Subcutaneous abdominal adipose tissue (tissue), 5 donors: ENCODE results near the gene SSBP4.
A peak's percentile ranks its signal among the peaks of the same experiment; 100 is the strongest.

ENCODE experiments used
- H3K27ac ChIP-seq: one replicate; pipeline ENCODE4 v1.7.0; 2013; ENCODE audit warnings: low read depth, mild to moderate bottlenecking, inconsistent platforms, low read length, moderate library complexity
- H3K27me3 ChIP-seq, 5 donors: one replicate each; pipeline ENCODE4 v1.7.0; 2013; ENCODE audit warnings: low read length in 5 of 5, inconsistent platforms in 1 of 5; ENCODE audit not compliant: control insufficient read depth in 5 of 5, insufficient read depth in 4 of 5
- H3K36me3 ChIP-seq, 5 donors: one replicate each; pipeline ENCODE4 v1.7.0; 2013; ENCODE audit warnings: low read length in 5 of 5; ENCODE audit not compliant: control insufficient read depth in 5 of 5, insufficient read depth in 5 of 5
- H3K4me1 ChIP-seq, 5 donors: one replicate each; pipeline ENCODE4 v1.7.0; 2013; ENCODE audit warnings: low read length in 5 of 5, mild to moderate bottlenecking in 3 of 5, moderate library complexity in 1 of 5; ENCODE audit not compliant: control insufficient read depth in 5 of 5, insufficient read depth in 5 of 5
- H3K4me3 ChIP-seq, 5 donors: one replicate each; pipeline ENCODE4 v1.7.0; 2013; ENCODE audit warnings: low read length in 5 of 5, low read depth in 1 of 5
- H3K9ac ChIP-seq, 5 donors: one replicate each; pipeline ENCODE4 v1.7.0; 2013; ENCODE audit warnings: low read length in 5 of 5, mild to moderate bottlenecking in 4 of 5, moderate library complexity in 3 of 5
- H3K9me3 ChIP-seq, 5 donors: one replicate each; pipeline ENCODE4 v1.7.0; 2013; ENCODE audit warnings: low read length in 5 of 5; ENCODE audit not compliant: control insufficient read depth in 5 of 5
- donor health status: healthy.
- donor health status: healthy.
- donor health status: healthy.
- donor health status: healthy.
- donor health status: healthy.

Gene SSBP4

GRCh38 chr19:18432275-18433014 is 13.2 kb downstream of the SSBP4 start:
- Histone ChIP-seq H3K4me1 (peaks cover 0 to 36% (median 17%) of the 10 kb centered on the region in 5 donors), H3K9ac (no peak overlapping the region), H3K4me3 (no peak overlapping the region), H3K9me3 (no peaks in the 10 kb centered on the region), H3K27ac (no peak overlapping the region), H3K27me3 (peaks cover 0 to 4% (median 0%) of the 10 kb centered on the region in 5 donors), H3K36me3 (peaks cover 0 to 24% (median 11%) of the 10 kb centered on the region in 5 donors)

- Histone ChIP-seq H3K4me3 (peak overlapping the region in 1 of 5 donors; percentile 55), H3K27me3 (peaks cover 0 to 4% (median under 1%) of the 10 kb centered on the region in 5 donors), H3K9me3 (no peaks in the 10 kb centered on the region), H3K9ac (no peak overlapping the region), H3K36me3 (peaks cover 0 to 19% (median 8%) of the 10 kb centered on the region in 5 donors), H3K27ac (no peak overlapping the region), H3K4me1 (peaks cover 0 to 42% (median 21%) of the 10 kb centered on the region in 5 donors)
Observed at GRCh38 chr19:18433015-18433691, 14.0 kb downstream of the SSBP4 start.

- Histone ChIP-seq H3K36me3 (peaks cover 0 to 15% (median 6%) of the 10 kb centered on the region in 5 donors), H3K27ac (no peak overlapping the region), H3K9ac (no peak overlapping the region), H3K4me1 (peaks cover 0 to 45% (median 26%) of the 10 kb centered on the region in 5 donors), H3K9me3 (no peaks in the 10 kb centered on the region), H3K27me3 (peaks cover 0 to 7% (median 3%) of the 10 kb centered on the region in 5 donors), H3K4me3 (no peak overlapping the region)
Observed at GRCh38 chr19:18433735-18434398, 14.7 kb downstream of the SSBP4 start.

GRCh38 chr19:18434411-18435175 is 15.4 kb downstream of the SSBP4 start:
- Histone ChIP-seq H3K27me3 (peaks cover 0 to 9% (median 3%) of the 10 kb centered on the region in 5 donors), H3K9me3 (no peaks in the 10 kb centered on the region), H3K9ac (no peak overlapping the region), H3K36me3 (peaks cover 0 to 15% (median 6%) of the 10 kb centered on the region in 5 donors), H3K27ac (no peak overlapping the region), H3K4me3 (no peak overlapping the region), H3K4me1 (peaks cover 0 to 41% (median 26%) of the 10 kb centered on the region in 5 donors)

- Histone ChIP-seq H3K4me1 (peaks cover 0 to 38% (median 23%) of the 10 kb centered on the region in 5 donors), H3K27ac (no peak overlapping the region), H3K27me3 (peaks cover 0 to 9% (median 3%) of the 10 kb centered on the region in 5 donors), H3K4me3 (no peak overlapping the region), H3K9me3 (no peaks in the 10 kb centered on the region), H3K9ac (no peak overlapping the region), H3K36me3 (peaks cover 0 to 14% (median 6%) of the 10 kb centered on the region in 5 donors)
Observed at GRCh38 chr19:18435178-18435841, 16.1 kb downstream of the SSBP4 start.

GRCh38 chr19:18435842-18436670 is 16.9 kb downstream of the SSBP4 start:
- Histone ChIP-seq H3K4me1 (peaks cover 0 to 38% (median 23%) of the 10 kb centered on the region in 5 donors), H3K27ac (no peak overlapping the region), H3K27me3 (peaks cover 0 to 9% (median 3%) of the 10 kb centered on the region in 5 donors), H3K9ac (no peak overlapping the region), H3K36me3 (peaks cover 0 to 11% (median 6%) of the 10 kb centered on the region in 5 donors), H3K9me3 (no peaks in the 10 kb centered on the region), H3K4me3 (peak overlapping the region in 2 of 5 donors; percentile 50 to 67)

GRCh38 chr19:18436671-18437490 is 17.7 kb downstream of the SSBP4 start:
- Histone ChIP-seq H3K27ac (no peak overlapping the region), H3K27me3 (peaks cover 0 to 9% (median 3%) of the 10 kb centered on the region in 5 donors), H3K36me3 (peaks cover 0 to 11% (median 7%) of the 10 kb centered on the region in 5 donors), H3K4me1 (peaks cover 0 to 38% (median 23%) of the 10 kb centered on the region in 5 donors), H3K9me3 (no peaks in the 10 kb centered on the region), H3K9ac (no peak overlapping the region), H3K4me3 (peak overlapping the region in 4 of 5 donors; percentile 22 to 67 (median 42))
